ENCODE results near the gene SIX2. TPM values are rescaled to one million over a fixed set of nuclear protein-coding genes. Genes with fewer than 3 reads are reported as not detected.

Gene SIX2
- total RNA-seq, 1 donor from 2014 or later, result not detected

GRCh38 chr2:45001869-45002385, 7.3 kb downstream of the SIX2 start:
- DNase-seq (ENCODE audit: low spot score), result no peak

DNA sequence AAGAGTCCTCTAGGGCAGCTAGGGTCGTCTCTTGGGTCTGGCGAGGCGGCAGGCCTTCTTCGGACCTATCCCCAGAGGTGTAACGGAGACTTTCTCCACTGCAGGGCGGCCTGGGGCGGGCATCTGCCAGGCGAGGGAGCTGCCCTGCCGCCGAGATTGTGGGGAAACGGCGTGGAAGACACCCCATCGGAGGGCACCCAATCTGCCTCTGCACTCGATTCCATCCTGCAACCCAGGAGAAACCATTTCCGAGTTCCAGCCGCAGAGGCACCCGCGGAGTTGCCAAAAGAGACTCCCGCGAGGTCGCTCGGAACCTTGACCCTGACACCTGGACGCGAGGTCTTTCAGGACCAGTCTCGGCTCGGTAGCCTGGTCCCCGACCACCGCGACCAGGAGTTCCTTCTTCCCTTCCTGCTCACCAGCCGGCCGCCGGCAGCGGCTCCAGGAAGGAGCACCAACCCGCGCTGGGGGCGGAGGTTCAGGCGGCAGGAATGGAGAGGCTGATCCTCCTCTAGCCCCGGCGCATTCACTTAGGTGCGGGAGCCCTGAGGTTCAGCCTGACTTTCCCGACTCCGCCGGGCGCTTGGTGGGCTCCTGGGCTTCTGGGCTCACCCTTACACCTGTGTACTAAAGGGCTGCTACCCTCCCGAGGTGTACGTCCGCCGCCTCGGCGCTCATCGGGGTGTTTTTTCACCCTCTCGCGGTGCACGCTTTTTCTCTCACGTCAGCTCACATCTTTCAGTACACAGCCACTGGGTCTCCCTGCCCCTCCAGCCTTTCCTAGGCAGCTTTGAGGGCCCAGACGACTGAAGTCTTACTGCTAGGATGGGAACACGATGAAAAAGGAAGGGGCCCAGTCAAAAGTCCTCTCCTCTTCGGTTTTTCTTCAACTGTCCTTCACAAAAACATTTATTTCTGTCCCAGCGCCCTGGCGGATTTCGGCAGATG, 8.1 kb downstream of the SIX2 start:
- DNase-seq (ENCODE audit: low spot score), result no peak

DNA sequence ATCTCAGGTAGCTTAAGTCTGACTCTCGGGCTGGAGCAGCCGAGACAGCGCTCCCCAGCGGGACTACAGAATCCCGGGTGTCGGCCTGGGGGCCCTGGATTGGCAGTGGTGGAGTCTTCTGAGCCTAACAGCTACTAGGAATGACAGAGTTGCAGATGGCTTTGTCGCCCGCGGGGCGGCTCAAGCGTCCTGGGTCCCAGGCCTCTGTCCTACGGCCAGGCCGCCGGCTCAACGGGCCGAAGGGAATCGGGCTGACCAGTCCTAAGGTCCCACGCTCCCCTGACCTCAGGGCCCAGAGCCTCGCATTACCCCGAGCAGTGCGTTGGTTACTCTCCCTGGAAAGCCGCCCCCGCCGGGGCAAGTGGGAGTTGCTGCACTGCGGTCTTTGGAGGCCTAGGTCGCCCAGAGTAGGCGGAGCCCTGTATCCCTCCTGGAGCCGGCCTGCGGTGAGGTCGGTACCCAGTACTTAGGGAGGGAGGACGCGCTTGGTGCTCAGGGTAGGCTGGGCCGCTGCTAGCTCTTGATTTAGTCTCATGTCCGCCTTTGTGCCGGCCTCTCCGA, 8.8 kb downstream of the SIX2 start:
- no peak for DNase-seq (ENCODE audit: low spot score)

DNA sequence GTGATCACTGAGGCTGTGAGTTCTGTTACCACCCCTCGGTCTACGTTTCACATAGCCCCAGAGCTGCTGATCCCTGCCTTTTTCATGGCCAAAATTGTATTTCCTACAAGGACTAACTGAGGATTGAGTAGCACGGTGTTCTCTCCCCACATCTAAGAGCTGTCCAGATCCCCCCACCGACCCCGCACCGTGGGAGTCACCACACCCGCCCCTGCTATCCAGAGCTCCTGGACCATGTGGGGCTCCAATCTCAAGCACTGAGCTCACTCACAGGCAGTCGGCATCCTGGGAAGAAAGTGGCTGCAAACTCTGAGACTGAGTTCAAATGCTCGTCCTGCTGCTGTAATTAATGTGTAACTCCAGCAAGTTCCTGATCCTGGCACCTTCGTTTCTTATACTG, 9.7 kb downstream of the SIX2 start:
- DNase-seq (ENCODE audit: low spot score), result no peak

DNA sequence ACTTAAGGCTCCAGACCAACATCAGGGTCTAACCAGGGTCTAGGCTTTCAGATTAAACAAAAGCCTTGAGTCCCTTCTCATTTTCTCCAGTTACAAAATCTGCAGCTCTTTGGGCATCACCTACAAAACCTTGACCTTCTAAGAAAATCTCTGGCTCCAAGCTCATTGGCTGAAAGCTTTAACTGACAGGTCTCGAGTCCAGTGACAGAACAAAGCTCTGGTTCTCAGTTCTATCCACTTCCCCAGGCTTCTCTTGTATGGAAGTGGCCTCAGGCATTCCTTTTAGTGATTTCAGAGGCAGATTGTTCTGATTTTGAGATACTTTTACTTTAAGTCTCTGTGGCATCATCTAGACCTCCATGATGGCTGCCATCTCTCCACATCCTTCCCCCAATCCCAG, 11.3 kb downstream of the SIX2 start:
- no peak for DNase-seq (ENCODE audit: low spot score)

DNA sequence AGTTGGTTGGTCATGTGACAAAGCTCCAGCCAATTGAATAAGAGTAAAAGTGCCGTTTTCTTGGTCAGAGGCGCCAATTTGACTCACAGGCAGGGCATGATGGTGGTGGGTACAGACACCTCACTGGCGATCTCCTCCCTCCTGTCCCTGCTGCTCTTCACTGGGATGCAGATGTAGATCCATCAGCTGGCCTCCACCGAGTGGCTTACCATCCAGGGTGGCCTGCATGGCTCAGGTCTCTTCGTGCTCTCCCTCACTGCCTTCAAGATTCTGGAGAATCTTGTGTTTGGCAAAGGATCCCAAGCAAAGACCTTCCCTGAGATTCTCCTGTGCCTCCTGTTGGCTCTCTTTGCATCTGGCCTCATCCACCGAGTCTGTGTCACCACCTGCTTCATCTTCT, 12.9 kb downstream of the SIX2 start:
- DNase-seq (ENCODE audit: low spot score), result no peak

DNA sequence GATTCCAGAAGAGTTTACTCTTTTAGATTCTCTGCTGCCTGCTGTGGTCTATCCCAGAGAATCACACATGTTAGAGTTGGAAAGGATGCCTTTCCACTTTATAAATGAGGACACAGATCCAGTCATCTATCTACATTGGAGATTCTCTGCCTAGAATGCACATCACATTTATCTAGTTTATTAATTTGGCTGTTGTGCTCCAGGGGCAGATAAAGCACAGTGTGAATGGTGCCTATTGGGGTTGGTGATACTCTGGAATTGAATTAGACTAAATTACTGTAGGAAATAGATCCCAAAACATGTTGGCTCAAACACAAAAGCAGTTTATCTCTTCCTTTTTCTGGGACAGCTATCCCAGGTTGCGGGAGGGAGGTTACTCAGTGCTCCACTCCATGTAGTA, 14.9 kb downstream of the SIX2 start:
- DNase-seq (ENCODE audit: low spot score), result no peak

- DNase-seq (ENCODE audit: low spot score), result no peak
These were observed 20.1 kb downstream of the SIX2 start for GRCh38 chr2:44989176-44989575.

- no peak for DNase-seq (ENCODE audit: low spot score)
These were observed 25.2 kb downstream of the SIX2 start for GRCh38 chr2:44983836-44984604.

- DNase-seq (ENCODE audit: low spot score), result peak; percentile 77
These were observed 27.5 kb downstream of the SIX2 start for GRCh38 chr2:44981714-44982108.

DNA sequence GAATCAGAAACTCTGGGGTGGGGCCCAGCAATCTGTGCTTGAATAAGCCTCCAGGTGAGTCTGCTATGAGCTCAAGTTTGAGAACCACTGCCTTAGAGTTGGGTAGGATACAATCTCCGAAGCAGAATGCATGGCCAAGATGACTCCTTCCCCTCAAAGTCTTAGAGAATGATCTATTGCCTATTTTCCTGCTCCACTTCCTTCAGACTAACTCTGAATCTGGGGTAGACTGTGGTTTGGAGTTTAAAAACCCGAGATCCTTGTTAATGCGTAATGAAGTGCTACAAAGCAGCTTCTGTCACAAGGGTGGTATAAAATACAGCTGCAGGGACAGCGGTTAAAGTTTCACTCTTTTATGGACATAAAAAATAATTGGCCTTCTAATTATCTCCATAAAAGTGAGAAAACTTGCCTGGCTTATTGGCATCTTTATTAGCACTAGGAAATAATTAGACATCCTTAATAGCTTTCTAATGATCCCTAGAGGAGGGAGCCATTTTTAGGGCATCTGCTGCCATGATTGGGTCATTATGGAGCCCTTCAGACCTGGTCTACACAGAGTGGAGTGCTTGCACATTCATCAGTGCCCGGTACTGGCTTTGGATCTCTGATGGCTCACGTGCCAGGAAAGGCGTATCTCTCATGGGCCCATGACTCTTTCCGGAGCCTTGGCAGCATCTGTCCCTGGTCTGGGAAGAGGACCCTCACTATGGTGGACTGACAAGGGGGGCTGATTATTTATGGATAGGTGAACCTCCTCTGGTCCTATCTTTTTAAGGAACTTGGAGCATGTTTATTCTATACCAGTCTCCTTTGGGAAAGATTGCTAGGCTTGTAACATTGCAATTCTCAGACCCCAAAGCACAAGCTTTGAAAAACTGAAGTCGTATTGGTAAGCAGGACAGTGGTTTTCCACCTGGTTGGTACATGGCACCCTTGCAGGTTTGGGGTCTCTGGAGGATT, 28.2 kb downstream of the SIX2 start:
- DNase-seq (ENCODE audit: low spot score), result no peak

DNA sequence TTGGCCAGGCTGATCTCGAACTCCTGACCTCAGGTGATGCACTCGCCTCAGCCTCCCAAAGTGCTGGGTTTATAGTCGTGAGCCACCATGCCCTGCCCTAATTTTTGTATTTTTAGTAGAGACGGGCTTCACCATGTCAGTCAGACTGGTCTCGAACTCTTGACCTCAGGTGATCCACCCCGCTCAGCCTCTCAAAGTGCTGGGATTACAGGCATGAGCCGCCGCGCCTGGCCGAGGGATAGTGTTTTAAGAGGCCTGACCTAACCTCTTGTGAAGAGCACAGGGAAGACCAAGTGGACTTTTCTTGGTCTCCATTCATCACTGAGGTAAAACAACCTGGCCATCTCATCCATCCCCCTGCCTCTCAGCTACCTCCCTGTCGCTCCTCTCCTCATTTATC, 29.7 kb downstream of the SIX2 start:
- DNase-seq (ENCODE audit: low spot score), result no peak

GRCh38 chr2:44975571-44976450, 33.4 kb downstream of the SIX2 start:
- no peak for DNase-seq (ENCODE audit: low spot score)

DNA sequence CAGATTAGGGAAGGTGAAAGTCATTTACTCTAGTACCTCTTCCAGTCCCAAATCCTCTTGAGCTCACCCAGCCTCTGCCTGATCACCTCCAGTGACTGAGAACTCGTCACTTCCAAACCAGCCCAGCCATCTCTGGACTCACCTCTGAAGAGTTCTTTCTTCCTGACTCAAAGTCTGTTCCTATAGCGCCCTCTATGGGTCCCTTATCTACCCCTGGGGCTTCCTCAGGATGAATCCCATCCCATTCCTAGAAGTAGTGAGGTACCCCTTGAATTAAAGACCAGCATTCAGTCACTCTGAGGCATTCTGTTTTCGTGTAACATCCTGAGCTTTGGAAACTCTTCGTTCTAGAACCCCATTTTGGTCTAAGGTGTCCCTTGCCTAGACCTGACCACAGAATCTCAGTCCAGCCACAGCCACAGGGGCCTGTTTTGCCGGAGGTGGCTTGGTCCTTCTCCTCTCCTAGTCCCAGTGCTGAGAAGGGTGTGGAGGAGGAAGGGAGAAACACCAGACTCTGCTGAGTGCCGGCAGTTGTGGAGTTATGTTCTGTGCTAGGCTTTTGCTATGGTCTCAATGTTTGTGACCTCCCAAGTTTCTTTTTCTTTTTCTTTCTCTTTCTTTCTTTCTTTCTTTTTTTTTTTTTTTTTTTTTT, 35.1 kb downstream of the SIX2 start:
- DNase-seq (ENCODE audit: low spot score), result no peak

DNA sequence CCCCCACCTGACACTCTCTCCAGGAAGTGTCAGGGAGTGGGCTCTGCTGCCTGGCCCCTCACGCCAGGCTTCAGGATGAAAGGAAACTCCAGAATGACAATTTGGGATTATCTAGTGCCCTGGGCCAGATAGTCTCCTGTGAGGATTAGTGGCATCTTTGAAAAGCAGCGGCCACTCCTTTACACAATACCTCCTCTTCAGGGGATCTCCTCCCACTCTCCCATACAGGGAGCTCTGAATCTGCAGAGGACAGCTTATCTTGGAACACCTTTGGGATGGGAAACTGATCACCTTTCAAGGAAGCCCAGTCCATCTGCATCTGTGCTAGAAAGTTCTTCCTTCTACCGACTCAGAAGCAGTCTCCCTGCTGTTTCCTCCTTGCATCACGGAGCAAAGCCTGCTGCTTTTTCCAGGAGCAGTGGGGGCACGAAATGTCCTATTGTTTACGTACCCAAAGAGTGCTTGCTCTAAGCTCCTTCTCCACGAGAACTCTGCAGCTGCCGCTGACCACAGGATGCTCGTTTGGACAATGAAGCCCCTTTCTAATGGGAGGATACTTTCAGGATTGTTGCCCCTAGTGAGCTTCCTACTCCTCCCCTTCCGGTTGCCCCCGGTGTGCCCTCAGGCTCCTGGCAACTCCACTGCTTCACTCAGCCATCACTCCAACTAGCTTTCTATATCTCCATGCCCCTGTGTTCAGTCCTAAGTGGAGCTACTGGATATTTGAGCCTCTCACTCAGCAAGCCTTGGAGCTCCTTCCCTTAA, 36.3 kb downstream of the SIX2 start:
- DNase-seq (ENCODE audit: low spot score), result no peak

DNA sequence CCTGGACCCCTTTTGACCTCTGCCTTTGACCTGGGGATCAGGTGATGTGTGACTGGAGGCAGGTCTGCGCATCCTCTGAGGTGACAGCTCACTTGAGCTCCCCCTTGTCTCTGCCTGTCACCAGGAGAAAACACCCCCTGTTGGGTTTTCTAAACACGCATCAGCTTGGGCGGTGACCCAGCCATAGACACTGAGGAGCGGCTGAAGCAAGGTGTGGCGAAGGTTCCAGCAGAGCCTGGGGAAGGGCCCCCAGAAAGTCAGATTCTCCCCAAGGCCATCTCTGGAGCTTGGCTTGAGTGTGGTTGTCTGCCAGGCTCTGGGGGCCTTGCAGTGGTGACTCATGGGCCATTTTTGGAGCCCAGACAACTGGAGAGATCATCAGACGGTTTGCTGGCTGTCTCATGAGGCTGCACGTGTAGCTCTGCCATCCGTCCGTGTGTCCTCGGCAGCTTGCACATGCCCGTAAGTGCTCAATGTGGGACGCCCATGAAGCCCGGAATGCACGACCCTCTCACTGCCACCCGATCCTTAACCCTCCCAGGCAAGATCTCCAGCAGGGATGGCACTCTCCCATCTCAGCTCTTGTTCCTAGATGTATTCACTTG, 38.3 kb downstream of the SIX2 start:
- DNase-seq (ENCODE audit: low spot score), result no peak

GRCh38 chr2:44969936-44970335, 39.3 kb downstream of the SIX2 start:
- no peak for DNase-seq (ENCODE audit: low spot score)

- no peak for DNase-seq (ENCODE audit: low spot score)
These were observed 41.4 kb downstream of the SIX2 start for GRCh38 chr2:44967727-44968432.

Measured in mucosa of gallbladder (tissue), 1 donor.